Measurements from ENCODE around the gene CTNNAL1. TPM values are rescaled to one million over a fixed set of nuclear protein-coding genes. Genes with fewer than 3 reads are reported as not detected.

The CTNNAL1 gene
- total RNA-seq = 14.7 TPM

GRCh38 chr9:109012876-109013678, at the start of gene CTNNAL1:
TSS of gene CTNNAL1 (minus strand) at chr9:109013499. CDS start at chr9:109013442, 57 bp downstream.

GRCh38 chr9:108934323-108934893, 78.9 kb downstream of the CTNNAL1 start, which contains the start of gene ABITRAM:
TSS of gene ABITRAM (plus strand) at chr9:108934400. CDS start at chr9:108934487, 87 bp downstream.

GRCh38 chr9:108933718-108934322, 79.5 kb downstream of the CTNNAL1 start, which contains the start of gene ELP1:
TSS of gene ELP1 (minus strand) at chr9:108934124. CDS start at chr9:108931146, 2,978 bp downstream.

Small RNAs within 50 kb of the gene (small RNA-seq; reads per million reads assigned to genes)
- gene MIR32 (ENCODE audit: low replicate concordance) (5.1 reads per million, percentile 87 among the genes with 10 or more reads in this experiment), gene RF00019 (ENCODE audit: low replicate concordance) (not detected)

Other genes with a start within 250 kb of the CTNNAL1 start
- 0.31 TPM for gene ACTL7B, start 157.5 kb downstream of the CTNNAL1 start, total RNA-seq
- not detected for gene ACTL7A, start 151.2 kb downstream of the CTNNAL1 start, total RNA-seq
- 68.2 TPM for gene ELP1, start 79.4 kb downstream of the CTNNAL1 start, total RNA-seq
- gene ABITRAM, start 79.1 kb downstream of the CTNNAL1 start, total RNA-seq = 11.0 TPM
- gene TMEM245, start 106.4 kb upstream of the CTNNAL1 start, total RNA-seq = 91.7 TPM
- gene FRRS1L, start 153.8 kb upstream of the CTNNAL1 start, total RNA-seq = 85.4 TPM